Gastrocnemius medialis (tissue), 4 donors: ENCODE data around the gene PTPRN2. TPM values are rescaled to one million over a fixed set of nuclear protein-coding genes. Genes with fewer than 3 reads are reported as not detected.

ENCODE experiments used
- ATAC-seq, 2 donors: fragments of 150-250 bp; one replicate each; pipeline ENCODE4 v1.9.1; 2016
- DNase-seq, 2 donors: peaks; one replicate each; pipeline ENCODE4 v3.0.0-alpha.2; 2019
- H3K27ac ChIP-seq, 4 donors: fragments of 200-600 bp; sonication (generic); 1 replicate in 1 of 4; 2 replicates in 3 of 4; pipeline ENCODE4 v1.5.1; 2016 to 2018; ENCODE audit warnings: mild to moderate bottlenecking in 2 of 4, moderate library complexity in 1 of 4
- H3K27me3 ChIP-seq, 3 donors: fragments of 200-600 bp; sonication (generic) in 2 of 3; 1 replicate in 1 of 3; 2 replicates in 2 of 3; pipeline versions ENCODE4 v1.5.1 to v1.6.0; 2016 to 2019; ENCODE audit warnings: mild to moderate bottlenecking in 1 of 3, moderate library complexity in 1 of 3
- H3K36me3 ChIP-seq, 2 donors: fragments of 200-600 bp; sonication (generic) in 1 of 2; one replicate each; pipeline ENCODE4 v1.5.1; 2017 to 2018
- H3K4me1 ChIP-seq, 2 donors: fragments of 200-600 bp; sonication (generic) in 1 of 2; one replicate each; pipeline ENCODE4 v1.5.1; 2016 to 2017; ENCODE audit warnings: mild to moderate bottlenecking in 2 of 2
- H3K4me3 ChIP-seq, 4 donors: fragments of 200-600 bp; sonication (generic) in 3 of 4; 1 replicate in 1 of 4; 2 replicates in 3 of 4; pipeline ENCODE4 v1.5.1; 2016 to 2019; ENCODE audit warnings: mild to moderate bottlenecking in 2 of 4
- H3K9me3 ChIP-seq, 3 donors: fragments of 200-600 bp; sonication (generic) in 2 of 3; 1 replicate in 1 of 3; 2 replicates in 2 of 3; pipeline ENCODE4 v1.5.1; 2016 to 2019
- CTCF ChIP-seq, 5 experiments: fragments of 450-650 bp in 3 of 5; fragments of 200-600 bp in 2 of 5; sonication (generic) in 2 of 5; IDR thresholded peaks in 4 of 5; conservative IDR thresholded peaks in 1 of 5; 1 replicate in 4 of 5; 2 replicates in 1 of 5; pipeline ENCODE4 v1.5.1; 2016 to 2019; ENCODE audit warnings: antibody characterized with exemption in 5 of 5, mild to moderate bottlenecking in 3 of 5, moderate library complexity in 3 of 5
- POLR2A ChIP-seq, 2 donors: fragments of 450-650 bp; IDR thresholded peaks; one replicate each; pipeline ENCODE4 v1.6.1; 2017; ENCODE audit warnings: antibody characterized with exemption in 2 of 2, mild to moderate bottlenecking in 2 of 2, moderate library complexity in 2 of 2
- in situ Hi-C, 4 donors: fragments of 200-750 bp; cut with MboI; loops; one replicate each; pipeline versions ENCODE4 v1.15.0 to v1.8.0; 2017; ENCODE audit warnings: low sequenced_read_pairs in 4 of 4
- intact Hi-C: fragments of 100-400 bp; cut with DNase I; formaldehyde crosslinking; loops from one replicate; pipeline ENCODE4 v1.15.1; 2023; ENCODE audit warnings: low total_unique reads
- total RNA-seq, 4 donors: library from RNA; depleted of rRNA; stranded (reverse); fragments of >200 nt; gene quantifications; one replicate each; pipeline versions ENCODE4 v1.1.0 to v1.2.3, GENCODE V29; 2016

PTPRN2 gene
- total RNA-seq, 4 donors from 2014 or later = 0.66 to 0.85 (median 0.81) TPM

- no peaks in the 10 kb centered on the region for H3K36me3 ChIP-seq
- no peak for DNase-seq
- no peak overlapping the region for H3K4me3 ChIP-seq
- no peak for TF ChIP-seq CTCF (IDR thresholded peaks at IDR 0.05 in 4 of 5, conservative IDR thresholded peaks at IDR 0.05 in 1 of 5)
- no peak for TF ChIP-seq POLR2A (IDR thresholded peaks at IDR 0.05)
- no peaks in the 10 kb centered on the region for H3K27me3 ChIP-seq
- intact Hi-C loops = no loop called here
- H3K4me1 ChIP-seq = no peaks in the 10 kb centered on the region
- no peaks in the 10 kb centered on the region for H3K9me3 ChIP-seq
- in situ Hi-C loops = no loop called here
- ATAC-seq = no peak
- no peak overlapping the region for H3K27ac ChIP-seq
These were observed 744.1 kb downstream of the PTPRN2 start for GRCh38 chr7:157843336-157844140.

DNA sequence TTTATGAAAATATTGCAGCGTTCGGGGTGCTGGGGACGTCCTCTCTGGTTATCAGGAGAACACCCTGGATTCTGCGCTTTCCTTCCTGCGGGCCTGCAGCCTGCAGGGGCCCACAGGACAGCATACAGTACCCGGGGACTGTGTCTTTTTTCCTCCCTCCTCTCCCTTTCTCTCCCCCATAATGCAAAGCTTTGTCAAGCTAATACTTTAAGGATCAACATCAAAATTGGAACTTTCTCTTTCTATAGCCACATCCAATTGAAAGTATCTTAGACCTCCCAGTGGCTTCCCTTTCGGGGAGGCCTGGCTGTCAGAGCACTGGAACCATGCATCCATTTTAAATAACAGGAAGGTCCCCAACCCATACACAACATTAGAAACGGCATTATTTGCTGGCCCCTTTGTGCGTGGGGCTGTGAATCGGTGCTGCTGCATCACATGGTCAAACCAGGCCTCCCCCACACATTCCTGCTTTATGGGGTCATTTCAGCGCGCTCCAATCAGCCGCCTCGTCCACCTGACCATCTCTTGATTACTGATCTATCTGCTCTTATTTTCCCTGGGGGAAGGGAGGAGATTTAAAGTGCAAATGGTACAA is 745.8 kb downstream of the PTPRN2 start:
- Histone ChIP-seq H3K27me3 (no peaks in the 10 kb centered on the region), H3K4me3 (no peak overlapping the region), H3K4me1 (no peaks in the 10 kb centered on the region), H3K27ac (no peak overlapping the region), H3K9me3 (no peaks in the 10 kb centered on the region), H3K36me3 (no peaks in the 10 kb centered on the region)
- intact Hi-C loops (no loop called here), in situ Hi-C loops (no loop called here)
- DNase-seq (no peak), ATAC-seq (no peak)
- TF ChIP-seq CTCF (IDR thresholded peaks at IDR 0.05 in 4 of 5, conservative IDR thresholded peaks at IDR 0.05 in 1 of 5) = no peak
- TF ChIP-seq POLR2A (IDR thresholded peaks at IDR 0.05) = no peak

DNA sequence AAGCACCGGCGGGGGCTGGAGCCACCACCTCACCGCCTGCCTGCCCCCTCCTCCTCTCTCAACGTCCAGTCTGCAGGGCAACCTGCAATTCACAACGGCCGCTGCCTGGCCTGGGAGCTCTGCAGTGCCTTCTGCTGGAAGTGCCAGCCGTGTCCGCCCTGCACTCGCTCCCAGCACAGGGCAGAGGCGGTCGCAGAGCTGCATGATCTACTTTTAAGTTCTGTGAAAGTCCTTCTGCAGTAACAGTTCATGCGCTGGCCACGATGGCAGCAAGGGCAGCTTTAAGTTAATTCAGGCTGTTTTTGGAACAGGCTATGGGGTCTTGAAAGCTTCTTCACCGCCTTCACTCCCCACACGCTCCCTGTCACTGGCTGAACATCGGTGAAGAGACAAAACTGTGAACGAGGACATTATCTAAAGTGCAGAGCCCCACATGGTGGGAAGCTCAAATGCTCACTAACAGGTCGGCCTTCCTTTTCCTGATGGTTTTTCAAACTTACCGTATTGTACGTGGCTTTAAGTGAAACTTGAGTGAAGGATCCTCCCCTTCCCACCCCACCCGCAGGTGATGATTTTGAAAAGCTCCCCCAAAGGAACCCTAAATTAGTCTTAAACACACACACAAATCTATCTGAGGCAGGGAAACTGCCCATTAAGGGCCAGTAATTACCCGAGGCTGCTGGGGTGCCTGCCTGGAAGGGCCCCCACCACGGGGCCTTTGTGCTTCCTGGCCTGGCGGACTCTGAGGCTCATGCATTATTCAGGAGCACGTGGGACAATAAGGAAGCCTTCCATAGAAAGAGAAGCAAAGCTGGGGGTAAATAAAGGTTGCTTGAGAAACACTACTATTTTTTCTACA is 746.5 kb downstream of the PTPRN2 start:
- ATAC-seq = no peak
- H3K36me3 ChIP-seq = no peaks in the 10 kb centered on the region
- TF ChIP-seq CTCF (IDR thresholded peaks at IDR 0.05 in 4 of 5, conservative IDR thresholded peaks at IDR 0.05 in 1 of 5) (no peak), POLR2A (IDR thresholded peaks at IDR 0.05) (no peak)
- H3K4me1 ChIP-seq = no peaks in the 10 kb centered on the region
- no peak for DNase-seq
- H3K9me3 ChIP-seq = no peaks in the 10 kb centered on the region
- no peaks in the 10 kb centered on the region for H3K27me3 ChIP-seq
- no peak overlapping the region for H3K4me3 ChIP-seq
- intact Hi-C loops (no loop called here), in situ Hi-C loops (no loop called here)
- no peak overlapping the region for H3K27ac ChIP-seq

DNA sequence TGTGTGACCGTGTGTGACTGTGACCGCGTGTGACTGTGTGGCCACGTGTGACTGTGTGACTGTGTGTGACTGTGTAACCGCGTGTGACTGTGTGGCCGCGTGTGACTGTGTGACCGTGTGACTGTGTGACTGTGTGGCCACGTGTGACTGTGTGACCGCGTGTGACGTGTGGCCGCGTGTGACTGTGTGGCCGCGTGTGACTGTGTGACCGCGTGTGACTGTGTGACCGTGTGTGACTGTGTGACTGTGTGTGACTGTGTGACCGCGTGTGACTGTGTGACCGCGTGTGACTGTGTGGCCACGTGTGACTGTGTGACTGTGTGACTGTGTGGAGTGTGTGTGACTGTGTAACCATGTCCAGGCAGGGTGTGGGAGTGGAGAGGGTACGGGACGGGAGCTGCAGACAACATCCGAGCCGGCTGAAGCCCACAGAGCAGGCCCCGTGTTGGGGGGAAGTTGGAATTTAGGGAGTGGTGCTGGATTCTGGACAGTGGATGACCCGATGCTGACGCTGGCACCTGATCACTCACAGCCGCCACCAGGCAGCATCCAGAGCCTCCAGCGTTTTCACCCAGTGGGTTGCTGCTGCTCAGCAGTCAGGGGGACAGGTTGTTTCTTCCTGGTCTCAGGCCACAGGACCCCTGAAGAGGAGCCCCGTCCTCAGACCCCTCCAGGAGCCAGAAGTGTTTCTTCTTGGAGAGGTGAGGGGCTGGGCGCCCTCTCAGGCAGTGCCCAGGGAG is 747.3 kb downstream of the PTPRN2 start:
- intact Hi-C loops (no loop called here), in situ Hi-C loops (no loop called here)
- Histone ChIP-seq H3K4me1 (no peaks in the 10 kb centered on the region), H3K36me3 (no peaks in the 10 kb centered on the region), H3K4me3 (no peak overlapping the region), H3K27ac (no peak overlapping the region), H3K27me3 (no peaks in the 10 kb centered on the region), H3K9me3 (no peaks in the 10 kb centered on the region)
- no peak for DNase-seq
- TF ChIP-seq CTCF (IDR thresholded peaks at IDR 0.05 in 4 of 5, conservative IDR thresholded peaks at IDR 0.05 in 1 of 5) (no peak), POLR2A (IDR thresholded peaks at IDR 0.05) (no peak)
- ATAC-seq = no peak
